Measurements from ENCODE around the gene AEBP1.

Gene AEBP1

GRCh38 chr7:44084701-44085100 is 19.4 kb upstream of the AEBP1 start:
- DNase-seq (ENCODE audit: low read depth in 2 of 2), result no peak

GRCh38 chr7:44085546-44085945 is 18.6 kb upstream of the AEBP1 start:
- no peak for DNase-seq (ENCODE audit: low read depth in 2 of 2)

GRCh38 chr7:44086627-44087026 is 17.5 kb upstream of the AEBP1 start:
- DNase-seq (ENCODE audit: low read depth in 2 of 2), result no peak

GRCh38 chr7:44087911-44088838 is 16.0 kb upstream of the AEBP1 start:
- no peak for DNase-seq (ENCODE audit: low read depth in 2 of 2)

GRCh38 chr7:44093102-44093641 is 11.0 kb upstream of the AEBP1 start:
- DNase-seq (ENCODE audit: low read depth in 2 of 2), result no peak

GRCh38 chr7:44094365-44094764 is 9.8 kb upstream of the AEBP1 start:
- no peak for DNase-seq (ENCODE audit: low read depth in 2 of 2)

- DNase-seq (ENCODE audit: low read depth in 2 of 2), result no peak
Observed at GRCh38 chr7:44094883-44095592, 9.1 kb upstream of the AEBP1 start.

- DNase-seq (ENCODE audit: low read depth in 2 of 2), result no peak
Observed at GRCh38 chr7:44095781-44096180, 8.4 kb upstream of the AEBP1 start.

GRCh38 chr7:44096326-44096881 is 7.7 kb upstream of the AEBP1 start:
- DNase-seq (ENCODE audit: low read depth in 2 of 2), result no peak

GRCh38 chr7:44097064-44097932 is 6.8 kb upstream of the AEBP1 start:
- no peak for DNase-seq (ENCODE audit: low read depth in 2 of 2)

GRCh38 chr7:44098092-44099068 is 5.8 kb upstream of the AEBP1 start:
- DNase-seq (ENCODE audit: low read depth in 2 of 2), result no peak

GRCh38 chr7:44099669-44100068 is 4.5 kb upstream of the AEBP1 start:
- no peak for DNase-seq (ENCODE audit: low read depth in 2 of 2)

GRCh38 chr7:44100458-44101302 is 3.5 kb upstream of the AEBP1 start:
- DNase-seq (ENCODE audit: low read depth in 2 of 2), result no peak

GRCh38 chr7:44101303-44101965 is 2.7 kb upstream of the AEBP1 start:
- no peak for DNase-seq (ENCODE audit: low read depth in 2 of 2)

GRCh38 chr7:44101966-44102845 is 1.9 kb upstream of the AEBP1 start:
- no peak for DNase-seq (ENCODE audit: low read depth in 2 of 2)

- no peak for DNase-seq (ENCODE audit: low read depth in 2 of 2)
Observed at GRCh38 chr7:44102846-44103565, 1.1 kb upstream of the AEBP1 start.

GRCh38 chr7:44103566-44103922 is 601 bp upstream of the AEBP1 start:
- DNase-seq (ENCODE audit: low read depth in 2 of 2), result no peak
